Measurements from ENCODE around the gene SLC7A8. TPM values are rescaled to one million over a fixed set of nuclear protein-coding genes. Genes with fewer than 3 reads are reported as not detected.

Gene SLC7A8
- polyA plus RNA-seq, 1 experiment: 0.78 TPM

- TF ChIP-seq CTCF (IDR thresholded peaks at IDR 0.05; ENCODE audit: low read depth, low read length): no peak
- DNase-seq (ENCODE audit: low read depth, low spot score): no peak
- Histone ChIP-seq H3K27me3 (ENCODE audit: control insufficient read depth, insufficient read depth, low read length) (peaks cover 6% of the 10 kb centered on the region), H3K4me3 (ENCODE audit: low read depth, low read length) (no peak overlapping the region), H3K27ac (ENCODE audit: low read depth, low read length) (no peak overlapping the region), H3K9me3 (ENCODE audit: control insufficient read depth, insufficient read depth, low read length) (peaks cover 3% of the 10 kb centered on the region; the same call in 1 of the 2 replicates)
- ChIA-PET CTCF (interaction anchor here (0.6 to 13.3 kb wide), 36 partner anchors 9 to 248 kb away, joined by 3 to 818 read pairs (median 6); partner anchors contain the start of genes ACIN1, C14orf119, PPP1R3E and SLC7A8), POLR2A (interaction anchor here (1.7 kb wide), 1 partner anchor 26 kb away, joined by 6 read pairs; the partner anchor contains the start of genes ACIN1 and C14orf119)
Measured at GRCh38 chr14:23121361-23121771, 62.1 kb downstream of the SLC7A8 start.

GRCh38 chr14:23120541-23121251, 62.8 kb downstream of the SLC7A8 start:
- peaks cover 3% of the 10 kb centered on the region; the same call in 1 of the 2 replicates for H3K9me3 ChIP-seq (ENCODE audit: control insufficient read depth, insufficient read depth, low read length)
- ChIA-PET POLR2A (interaction anchor here (0.6 to 1.7 kb wide), 4 partner anchors 26 to 355 kb away, joined by 3 to 7 read pairs (median 5); partner anchors contain the start of genes ACIN1, BCL2L2 and C14orf119), CTCF (interaction anchor here (0.6 to 13.3 kb wide), 57 partner anchors 10 to 201 kb away, joined by 3 to 818 read pairs (median 6); partner anchors contain the start of genes ACIN1, C14orf119, HOMEZ and PABPN1)

GRCh38 chr14:23119363-23120327, 63.8 kb downstream of the SLC7A8 start:
- Histone ChIP-seq H3K4me3 (ENCODE audit: low read depth, low read length) (no peak overlapping the region), H3K27me3 (ENCODE audit: control insufficient read depth, insufficient read depth, low read length) (peaks cover 3% of the 10 kb centered on the region), H3K27ac (ENCODE audit: low read depth, low read length) (no peak overlapping the region), H3K9me3 (ENCODE audit: control insufficient read depth, insufficient read depth, low read length) (peaks cover 3% of the 10 kb centered on the region; the same call in 1 of the 2 replicates)
- TF ChIP-seq CTCF (IDR thresholded peaks at IDR 0.05; ENCODE audit: low read depth, low read length): no peak
- ChIA-PET CTCF (interaction anchor here (0.6 to 13.3 kb wide), 10 partner anchors 9 to 202 kb away, joined by 3 to 818 read pairs (median 8); partner anchors contain the start of genes PABPN1 and SLC7A8), POLR2A (interaction anchor here (1.7 kb wide), 1 partner anchor 25 kb away, joined by 6 read pairs; the partner anchor contains the start of genes ACIN1 and C14orf119)
- DNase-seq (ENCODE audit: low read depth, low spot score): no peak

More at GRCh38 chr14:23120541-23121251, 62.8 kb downstream of the SLC7A8 start:
- H3K27me3 ChIP-seq (ENCODE audit: control insufficient read depth, insufficient read depth, low read length): peaks cover 3% of the 10 kb centered on the region
- H3K27ac ChIP-seq (ENCODE audit: low read depth, low read length): no peak overlapping the region
- peak; percentile 100 for TF ChIP-seq CTCF (IDR thresholded peaks at IDR 0.05; ENCODE audit: low read depth, low read length)
- H3K4me3 ChIP-seq (ENCODE audit: low read depth, low read length): no peak overlapping the region
- peak; percentile 65 for DNase-seq (ENCODE audit: low read depth, low spot score)

- no peak for TF ChIP-seq CTCF (IDR thresholded peaks at IDR 0.05; ENCODE audit: low read depth, low read length)
- ChIA-PET CTCF (interaction anchor here (0.6 to 13.3 kb wide), 4 partner anchors 50 to 167 kb away, joined by 3 to 818 read pairs (median 4); partner anchors contain the start of gene SLC7A8), POLR2A (no interaction called here)
- peaks cover 3% of the 10 kb centered on the region for H3K27me3 ChIP-seq (ENCODE audit: control insufficient read depth, insufficient read depth, low read length)
- DNase-seq (ENCODE audit: low read depth, low spot score): no peak
- H3K9me3 ChIP-seq (ENCODE audit: control insufficient read depth, insufficient read depth, low read length): peaks cover 3% of the 10 kb centered on the region; the same call in 1 of the 2 replicates
- H3K27ac ChIP-seq (ENCODE audit: low read depth, low read length): no peak within 1 kb of the TSS
- no peak within 1 kb of the TSS for H3K4me3 ChIP-seq (ENCODE audit: low read depth, low read length)
Measured at GRCh38 chr14:23118506-23119362, 64.7 kb downstream of the SLC7A8 start, which contains the start of gene CEBPE. TSS of gene CEBPE (minus strand) at chr14:23119255. CDS start at chr14:23119091, 164 bp downstream.

Data from AG04450 (cell line).